HL-60/S4 (cell line): Measurements from ENCODE around the gene C22orf31.

Source experiments
- in situ Hi-C: fragments of 300-500 bp; cut with MboI; formaldehyde crosslinking; loops from 2 replicates; pipeline ENCODE4 v1.14.3; 2022; ENCODE audit warnings: low sequenced_read_pairs

C22orf31 gene

DNA sequence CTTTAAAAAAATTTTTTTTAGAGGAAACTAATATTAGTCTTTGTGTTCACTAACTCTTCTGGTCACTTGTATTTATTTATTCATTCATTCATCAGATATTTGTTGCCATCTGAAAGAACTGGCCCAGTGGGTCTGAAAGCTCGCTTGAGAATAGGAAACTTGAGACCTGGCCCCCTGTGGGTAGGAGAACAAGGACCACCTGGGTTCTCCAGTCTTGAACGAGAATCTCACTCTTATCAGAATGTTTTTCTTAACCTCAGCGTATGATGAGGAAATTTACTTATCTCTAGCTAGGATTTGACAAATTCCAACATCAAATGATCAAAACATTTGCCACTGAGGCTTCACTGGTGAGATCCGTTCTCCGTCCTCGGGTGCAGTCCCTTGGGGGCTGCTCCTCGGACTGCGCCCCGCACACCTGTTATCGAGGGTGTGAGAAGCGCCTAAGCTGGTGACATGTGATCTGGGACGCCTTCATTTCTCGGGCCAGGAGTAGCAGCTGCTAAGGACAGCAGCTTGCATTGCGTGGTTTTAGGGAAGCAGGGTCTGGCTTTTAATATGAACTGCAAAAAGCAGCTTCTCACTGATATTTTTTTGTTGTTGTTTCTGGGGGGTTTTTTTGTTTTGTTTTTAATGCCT, 6.3 kb downstream of the C22orf31 start:
- in situ Hi-C loops, result no loop called here

- in situ Hi-C loops, result no loop called here
Measured at GRCh38 chr22:29054251-29054767, 7.3 kb downstream of the C22orf31 start.

DNA sequence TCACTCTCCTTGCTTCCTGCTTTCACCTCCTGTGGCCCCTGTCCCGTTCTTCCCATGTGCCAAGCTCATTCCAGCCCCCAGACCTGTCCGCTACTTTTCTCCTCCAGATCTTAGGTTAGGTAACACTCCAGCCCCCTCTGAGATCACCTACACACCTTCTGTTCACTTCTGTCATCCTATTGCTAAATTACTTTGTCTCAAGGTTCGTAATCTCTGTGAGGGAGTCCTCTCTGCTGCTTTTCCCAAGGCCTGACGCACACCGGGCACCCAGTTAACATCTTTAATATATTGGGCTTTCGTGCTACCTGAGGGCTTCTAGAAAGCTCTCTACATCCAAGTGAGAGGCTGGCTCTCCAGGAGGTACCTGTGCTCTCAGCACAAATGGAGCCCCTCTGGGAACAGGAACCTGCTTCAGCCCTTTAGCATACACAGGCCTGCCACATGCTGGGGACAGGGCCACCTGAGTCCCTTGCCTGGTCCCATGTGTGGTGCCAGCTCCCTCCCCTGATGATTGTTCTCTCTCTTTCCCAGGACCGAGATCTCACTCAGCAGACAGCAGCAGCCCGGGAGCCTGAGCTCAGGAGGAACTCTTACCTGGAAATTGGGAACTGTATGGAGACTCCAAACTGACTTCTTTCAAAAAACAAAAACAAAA, 8.5 kb downstream of the C22orf31 start:
- in situ Hi-C loops, result no loop called here

DNA sequence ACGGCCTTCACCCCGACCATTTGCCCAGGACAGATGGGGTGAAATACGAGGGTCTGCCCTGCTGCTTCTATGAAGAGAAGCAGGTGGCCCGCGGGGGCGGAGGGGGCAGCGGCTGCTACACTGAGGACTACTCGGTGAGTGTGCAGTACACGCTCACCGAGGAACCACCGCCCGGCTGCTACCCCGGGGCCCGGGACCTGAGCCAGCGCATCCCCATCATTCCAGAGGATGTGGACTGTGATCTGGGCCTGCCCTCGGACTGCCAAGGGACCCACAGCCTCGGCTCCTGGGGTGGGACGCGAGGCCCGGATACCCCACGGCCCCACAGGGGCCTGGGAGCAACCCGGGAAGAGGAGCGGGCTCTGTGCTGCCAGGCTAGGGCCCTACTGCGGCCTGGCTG, 11.2 kb downstream of the C22orf31 start:
- in situ Hi-C loops, result no loop called here

DNA sequence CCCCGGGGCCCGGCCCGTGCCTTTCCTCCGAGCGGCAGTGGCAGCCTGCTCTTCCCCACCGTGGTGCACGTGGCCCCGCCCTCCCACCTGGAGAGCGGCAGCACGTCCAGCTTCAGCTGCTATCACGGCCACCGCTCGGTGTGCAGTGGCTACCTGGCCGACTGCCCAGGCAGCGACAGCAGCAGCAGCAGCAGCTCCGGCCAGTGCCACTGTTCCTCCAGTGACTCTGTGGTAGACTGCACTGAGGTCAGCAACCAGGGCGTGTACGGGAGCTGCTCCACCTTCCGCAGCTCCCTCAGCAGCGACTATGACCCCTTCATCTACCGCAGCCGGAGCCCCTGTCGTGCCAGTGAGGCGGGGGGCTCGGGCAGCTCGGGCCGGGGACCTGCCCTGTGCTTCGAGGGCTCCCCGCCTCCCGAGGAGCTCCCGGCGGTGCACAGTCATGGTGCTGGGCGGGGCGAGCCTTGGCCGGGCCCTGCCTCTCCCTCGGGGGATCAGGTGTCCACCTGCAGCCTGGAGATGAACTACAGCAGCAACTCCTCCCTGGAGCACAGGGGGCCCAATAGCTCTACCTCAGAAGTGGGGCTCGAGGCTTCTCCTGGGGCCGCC, 11.9 kb downstream of the C22orf31 start:
- in situ Hi-C loops, result loop anchor here (25.0 kb wide), 1 partner anchor 437 kb away; no protein-coding TSS in a partner anchor

DNA sequence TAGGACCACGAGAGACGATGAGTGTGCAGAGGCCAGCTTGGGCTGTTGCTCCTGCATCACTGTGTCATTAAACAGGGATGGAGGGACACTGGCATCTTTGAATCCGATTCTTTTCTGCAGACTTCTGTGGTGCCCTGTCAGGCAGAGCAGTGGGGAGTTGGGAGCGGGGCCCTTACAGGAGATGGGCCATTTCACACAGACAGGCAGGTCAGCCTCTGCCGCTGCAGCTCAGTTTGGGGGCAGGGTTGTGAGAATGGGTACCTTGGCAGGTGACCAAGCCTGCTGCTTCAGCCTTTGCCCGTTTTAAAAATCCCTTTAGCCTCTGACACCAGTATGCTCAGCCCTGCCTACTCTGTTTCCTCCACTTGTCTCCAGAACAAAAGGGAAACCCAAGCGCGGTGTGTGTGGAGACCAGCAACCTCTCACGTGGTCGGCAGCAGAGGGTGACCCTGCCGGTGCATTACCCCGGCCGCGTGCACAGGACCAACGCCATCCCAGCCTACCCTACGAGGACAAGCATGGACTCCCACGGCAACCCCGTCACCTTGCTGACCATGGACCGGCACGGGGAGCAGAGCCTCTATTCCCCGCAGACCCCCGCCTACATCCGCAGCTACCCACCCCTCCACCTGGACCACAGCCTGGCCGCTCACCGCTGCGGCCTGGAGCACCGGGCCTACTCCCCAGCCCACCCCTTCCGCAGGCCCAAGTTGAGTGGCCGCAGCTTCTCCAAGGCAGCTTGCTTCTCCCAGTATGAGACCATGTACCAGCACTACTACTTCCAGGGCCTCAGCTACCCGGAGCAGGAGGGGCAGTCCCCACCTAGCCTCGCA, 12.6 kb downstream of the C22orf31 start:
- in situ Hi-C loops, result loop anchor here (25.0 kb wide), 1 partner anchor 437 kb away; no protein-coding TSS in a partner anchor

DNA sequence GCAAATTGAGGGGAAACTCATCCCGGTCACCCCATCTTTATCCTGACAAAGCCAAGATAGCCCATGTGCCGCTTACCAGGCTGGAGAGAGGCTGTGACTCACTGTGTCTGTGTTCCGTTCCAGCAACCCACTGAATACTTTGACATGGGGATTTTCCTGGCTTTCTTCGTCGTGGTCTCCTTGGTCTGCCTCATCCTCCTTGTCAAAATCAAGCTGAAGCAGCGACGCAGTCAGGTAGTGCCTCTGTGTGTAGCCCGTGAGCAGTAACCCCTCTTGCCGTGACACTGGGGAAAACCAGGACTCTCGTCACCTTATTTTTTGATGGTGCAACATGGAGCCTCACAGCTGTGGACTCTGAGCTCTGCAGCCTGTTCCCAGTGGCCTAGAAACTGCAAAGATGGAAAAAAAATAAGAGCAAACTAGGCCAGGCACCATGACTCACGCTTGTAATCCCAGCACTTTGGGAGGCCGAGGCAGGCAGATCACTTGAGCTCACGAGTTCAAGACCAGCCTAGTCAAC, 16.9 kb downstream of the C22orf31 start:
- in situ Hi-C loops, result loop anchor here (25.0 kb wide), 1 partner anchor 432 kb away; no protein-coding TSS in a partner anchor

DNA sequence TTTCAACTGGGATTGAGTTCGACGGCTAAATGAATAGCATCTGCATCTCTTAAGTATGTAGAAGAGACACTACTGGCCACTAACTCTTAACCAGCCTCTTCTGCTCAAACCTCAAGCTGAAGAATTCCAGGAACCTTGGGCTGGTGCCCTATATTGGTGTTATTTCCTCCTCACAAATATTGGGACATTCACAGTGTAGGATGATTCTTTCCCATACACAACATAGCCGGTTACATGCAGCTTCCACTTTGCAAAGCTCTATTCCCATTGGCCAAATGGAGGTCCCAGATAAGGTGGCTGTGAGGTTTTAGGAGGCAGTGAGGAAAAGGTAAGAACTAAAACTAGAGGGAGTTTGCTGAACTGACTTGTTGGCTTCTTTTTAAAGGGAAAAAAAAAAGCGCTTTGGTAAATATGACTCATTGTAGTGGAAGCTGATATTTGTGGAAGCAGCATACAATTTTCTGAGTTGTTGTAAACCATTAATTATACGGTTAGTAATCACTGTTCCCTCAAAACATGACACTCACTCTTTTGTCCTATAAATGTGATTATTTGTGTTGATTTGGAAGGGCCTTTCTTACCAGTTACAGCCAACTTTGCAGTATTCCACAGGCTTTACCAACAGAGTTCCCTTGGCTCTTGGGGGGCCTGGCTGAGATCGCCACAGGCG, 17.6 kb downstream of the C22orf31 start:
- in situ Hi-C loops, result loop anchor here (25.0 kb wide), 1 partner anchor 432 kb away; no protein-coding TSS in a partner anchor

GRCh38 chr22:29041408-29041807, 20.2 kb downstream of the C22orf31 start:
- in situ Hi-C loops, result loop anchor here (25.0 kb wide), 1 partner anchor 429 kb away; no protein-coding TSS in a partner anchor

DNA sequence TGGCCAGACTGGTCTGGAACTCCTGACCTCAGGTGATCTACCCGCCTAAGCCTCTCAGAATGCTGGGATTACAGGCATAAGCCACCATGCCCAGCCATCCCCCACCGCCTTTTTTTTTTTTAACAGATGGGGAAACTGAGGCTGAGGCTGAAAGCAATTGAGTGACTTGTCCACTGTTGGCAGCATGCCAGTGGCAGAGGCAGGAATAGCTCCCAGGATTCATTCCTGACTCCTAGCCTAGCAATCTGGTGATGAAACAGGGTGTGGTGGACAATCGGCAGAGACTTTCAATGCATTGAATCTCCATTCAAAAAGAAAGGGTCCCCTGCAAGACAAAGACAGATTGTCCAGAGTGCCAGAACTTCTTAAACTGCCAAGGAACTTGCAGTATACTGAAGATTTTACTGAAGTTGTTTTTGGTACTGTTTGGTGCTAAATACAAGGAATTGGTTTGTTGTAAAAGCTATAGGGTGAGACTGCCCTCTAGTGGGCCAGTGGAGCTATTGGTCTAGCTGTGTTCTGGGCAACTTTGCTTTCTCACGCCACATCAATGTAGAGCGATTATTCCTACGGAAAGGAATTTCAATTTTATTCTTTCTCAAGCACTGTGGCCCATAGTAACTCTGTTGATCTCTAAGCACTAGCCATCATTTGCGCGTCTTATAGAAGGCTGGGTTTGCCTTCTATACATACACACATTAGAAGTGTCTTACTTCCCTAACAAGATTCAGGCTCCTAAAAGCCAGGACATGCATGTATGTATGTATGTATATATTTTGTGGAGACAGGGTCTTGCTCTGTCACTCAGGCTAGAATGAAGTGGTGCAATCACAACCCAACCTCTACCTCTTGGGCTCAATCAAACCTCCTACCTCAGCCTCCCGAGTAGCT, 21.0 kb downstream of the C22orf31 start:
- in situ Hi-C loops, result loop anchor here (25.0 kb wide), 1 partner anchor 428 kb away; no protein-coding TSS in a partner anchor

DNA sequence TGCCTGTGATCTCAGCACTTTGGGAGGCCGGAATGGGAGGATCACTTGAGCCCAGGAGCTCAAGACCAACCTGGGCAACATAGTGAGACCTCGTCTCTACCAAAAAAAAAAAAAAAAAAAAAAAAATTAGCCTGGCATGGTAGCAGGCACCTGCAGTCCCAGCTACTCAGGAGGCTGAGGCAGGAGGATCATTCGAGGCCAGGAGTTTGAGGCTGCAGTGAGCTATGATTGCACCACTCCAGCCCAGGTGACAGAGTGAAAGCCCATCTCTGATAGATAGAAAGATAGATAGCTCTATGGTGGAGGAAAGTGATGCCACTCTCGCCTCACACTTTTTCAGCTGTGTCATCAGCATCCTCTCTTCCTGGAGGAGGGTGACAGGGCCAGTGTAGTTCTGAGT, 21.9 kb downstream of the C22orf31 start:
- in situ Hi-C loops, result loop anchor here (5.0 to 25.0 kb wide), 2 partner anchors 182 to 427 kb away; no protein-coding TSS in a partner anchor

DNA sequence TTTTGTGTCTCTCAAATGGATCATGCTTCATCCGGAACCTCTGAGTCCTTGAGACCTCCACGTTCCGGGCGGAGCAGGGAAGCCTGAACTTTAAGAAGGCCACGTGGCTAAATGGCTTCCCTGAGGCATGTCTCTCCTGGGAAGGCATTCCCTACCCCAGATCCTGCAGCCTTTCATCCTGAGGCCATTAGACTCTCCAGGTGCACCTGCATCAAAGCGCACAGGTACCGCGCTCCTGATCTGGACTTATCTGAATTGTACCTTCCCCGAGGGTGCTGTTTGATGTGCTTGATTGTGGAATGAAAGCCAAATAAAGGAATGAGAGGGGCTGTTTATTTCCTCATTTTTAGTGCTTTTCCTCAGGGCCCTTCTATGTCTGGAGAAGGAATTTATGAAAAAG, 22.5 kb downstream of the C22orf31 start:
- in situ Hi-C loops, result loop anchor here (5.0 to 25.0 kb wide), 2 partner anchors 182 to 427 kb away; no protein-coding TSS in a partner anchor

DNA sequence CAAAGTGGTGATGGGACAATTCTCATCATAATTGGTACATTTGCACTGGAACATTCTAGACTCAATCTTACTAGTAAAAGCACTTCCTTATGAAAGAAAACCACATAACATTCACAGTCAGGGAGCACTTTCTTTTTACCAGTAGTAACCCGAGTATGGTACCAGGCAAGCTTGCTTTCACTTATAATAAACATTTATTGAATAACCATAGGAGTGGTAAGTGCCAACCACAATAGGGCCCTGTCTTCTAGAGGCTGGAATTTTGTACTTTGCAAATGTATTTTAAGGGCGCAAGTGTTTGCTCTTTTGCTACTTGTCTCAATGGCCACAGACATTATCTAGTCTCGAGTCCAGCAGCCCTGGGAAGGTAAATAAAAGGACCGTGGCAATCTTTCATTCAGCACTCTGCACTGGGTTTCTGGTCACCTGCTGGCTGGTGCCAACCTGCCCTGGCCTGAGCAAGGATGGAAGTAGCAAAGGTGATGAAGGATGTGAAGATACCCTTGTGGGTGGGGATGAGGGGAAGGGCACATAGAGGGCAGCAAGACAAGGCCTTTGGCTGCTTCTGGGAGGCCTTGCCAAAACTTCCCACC, 24.2 kb downstream of the C22orf31 start:
- in situ Hi-C loops, result loop anchor here (5.0 to 25.0 kb wide), 2 partner anchors 180 to 425 kb away; no protein-coding TSS in a partner anchor

- in situ Hi-C loops, result loop anchor here (25.0 kb wide), 1 partner anchor 420 kb away; no protein-coding TSS in a partner anchor
Measured at GRCh38 chr22:29032584-29032983, 29.0 kb downstream of the C22orf31 start.

DNA sequence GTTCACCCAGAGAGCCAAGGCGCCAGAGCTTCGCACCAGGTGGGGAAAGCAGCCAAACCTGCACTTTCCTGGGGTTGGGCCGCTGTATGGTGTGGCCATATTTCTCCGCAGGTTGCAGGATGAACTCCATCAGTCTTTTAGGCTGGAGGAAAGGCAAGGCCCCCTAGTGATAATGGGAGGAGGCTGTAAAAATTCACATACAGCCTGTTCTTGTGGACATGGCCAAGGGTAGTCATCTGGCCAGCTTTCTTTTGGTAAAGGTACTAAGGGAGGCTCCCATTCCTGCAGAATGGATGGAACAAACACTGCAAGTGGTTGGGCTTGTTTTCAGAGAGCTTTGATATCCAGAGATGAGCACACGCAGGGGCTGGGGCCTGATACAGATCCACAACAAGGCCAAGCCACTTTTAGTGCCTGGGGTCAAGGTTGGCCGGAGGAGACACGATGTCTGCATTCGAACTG, 29.6 kb downstream of the C22orf31 start:
- in situ Hi-C loops, result loop anchor here (25.0 kb wide), 1 partner anchor 420 kb away; no protein-coding TSS in a partner anchor

DNA sequence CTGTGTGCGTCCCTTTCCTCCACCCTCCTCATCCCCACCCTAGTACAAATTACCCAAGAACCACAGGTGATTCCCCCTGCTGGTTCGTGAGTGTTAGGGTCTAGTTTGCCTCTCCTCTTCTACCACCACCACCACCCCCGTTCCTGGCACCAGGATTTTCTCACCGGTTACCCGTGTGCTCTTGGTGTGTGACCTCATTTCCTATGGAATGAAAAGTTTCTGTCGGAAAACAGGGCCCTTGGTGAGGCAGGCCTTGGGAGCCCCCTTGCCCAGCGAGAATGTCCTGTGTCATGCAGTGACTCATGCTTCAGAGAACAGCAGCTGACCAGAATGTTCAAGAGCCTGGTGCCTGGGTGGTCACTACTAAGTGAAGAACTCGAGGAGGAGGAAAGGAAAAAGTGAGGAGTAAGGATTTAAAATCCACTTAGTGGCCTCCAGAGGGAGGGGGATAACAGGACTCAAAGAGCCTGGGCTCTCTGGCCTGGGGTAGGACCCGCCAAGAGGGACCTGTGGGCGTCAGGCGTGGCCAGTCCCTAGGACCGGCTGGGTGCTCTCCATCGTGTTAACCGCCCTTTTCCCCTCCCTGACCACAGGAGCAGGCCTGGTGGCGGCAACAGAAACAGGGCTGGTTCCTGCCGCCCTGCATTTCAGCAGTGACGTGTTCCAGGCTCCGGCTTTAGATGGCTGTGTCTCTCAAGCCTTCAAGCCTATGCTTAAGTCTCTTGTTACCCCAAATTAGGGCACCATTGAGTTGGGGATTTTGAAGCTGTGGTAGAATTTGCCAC, 30.2 kb downstream of the C22orf31 start:
- in situ Hi-C loops, result loop anchor here (25.0 kb wide), 1 partner anchor 419 kb away; no protein-coding TSS in a partner anchor

GRCh38 chr22:29030618-29031226, 30.9 kb downstream of the C22orf31 start:
- in situ Hi-C loops, result loop anchor here (25.0 kb wide), 1 partner anchor 418 kb away; no protein-coding TSS in a partner anchor
